ENCODE measurements around the gene DENND5B.

GRCh38 chr12:31585271-31585670 lies 5.7 kb downstream of the DENND5B start:
- TF ChIP-seq CTCF (IDR thresholded peaks at IDR 0.05 in 8 of 11, conservative IDR thresholded peaks at IDR 0.05 in 3 of 11) (no peak), POLR2A (IDR thresholded peaks at IDR 0.05) (no peak)
